ENCODE data around the gene SYMPK.
"Not testable (repeated sequence)": the region's sequence is repeated elsewhere in the genome, so short reads cannot be mapped to it uniquely, and the experiment has no call there.

SYMPK gene

DNA sequence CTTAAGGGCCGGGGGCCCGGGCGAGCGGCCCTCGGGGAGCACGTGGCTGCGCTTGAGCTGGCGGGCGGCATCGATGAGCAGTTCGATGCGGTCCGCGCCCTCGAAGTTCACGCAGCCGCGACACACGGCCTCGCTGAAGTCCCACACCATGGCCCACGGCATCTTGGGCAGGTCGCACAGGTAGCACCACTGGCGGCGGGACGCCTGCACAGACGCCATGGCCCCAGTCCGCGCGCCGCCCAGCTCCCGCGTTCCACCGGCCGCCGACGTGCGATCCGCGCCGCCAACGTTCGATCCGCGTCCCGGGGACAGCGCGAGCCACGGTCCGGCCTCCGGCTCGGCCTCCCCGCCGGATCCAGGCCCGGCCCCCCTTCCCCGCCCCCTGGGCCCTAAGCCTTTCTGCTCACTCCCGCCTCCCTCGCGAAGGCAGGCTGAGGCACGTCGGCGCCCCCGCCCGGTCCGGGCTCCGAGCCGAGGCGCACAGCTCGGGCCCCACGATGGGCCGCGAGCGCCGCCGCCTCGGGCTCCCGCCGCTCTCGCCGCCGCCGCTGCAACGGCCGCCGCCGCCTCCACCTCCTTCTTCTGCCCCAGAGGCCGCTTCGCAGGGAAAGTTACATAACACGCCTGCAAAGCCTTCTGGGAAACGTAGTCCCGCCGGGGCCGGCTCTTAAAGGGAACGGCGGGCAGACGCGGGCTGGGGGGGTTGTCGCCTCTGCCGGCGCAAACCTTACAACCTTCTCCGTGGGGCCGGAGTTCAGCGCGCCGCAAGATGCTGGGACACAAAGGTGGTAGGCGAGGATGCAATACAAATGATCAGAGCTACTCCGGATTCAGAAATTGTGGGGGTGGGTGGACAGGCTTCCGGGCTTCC lies 22.8 kb upstream of the SYMPK start, which contains the start of gene IRF2BP1:
IRF2BP1 (minus strand) TSS at position 586 of the 871 bp plus-strand sequence; CDS start at position 219, 367 bp downstream.
- peak; percentile 95 for DNase-seq

DNA sequence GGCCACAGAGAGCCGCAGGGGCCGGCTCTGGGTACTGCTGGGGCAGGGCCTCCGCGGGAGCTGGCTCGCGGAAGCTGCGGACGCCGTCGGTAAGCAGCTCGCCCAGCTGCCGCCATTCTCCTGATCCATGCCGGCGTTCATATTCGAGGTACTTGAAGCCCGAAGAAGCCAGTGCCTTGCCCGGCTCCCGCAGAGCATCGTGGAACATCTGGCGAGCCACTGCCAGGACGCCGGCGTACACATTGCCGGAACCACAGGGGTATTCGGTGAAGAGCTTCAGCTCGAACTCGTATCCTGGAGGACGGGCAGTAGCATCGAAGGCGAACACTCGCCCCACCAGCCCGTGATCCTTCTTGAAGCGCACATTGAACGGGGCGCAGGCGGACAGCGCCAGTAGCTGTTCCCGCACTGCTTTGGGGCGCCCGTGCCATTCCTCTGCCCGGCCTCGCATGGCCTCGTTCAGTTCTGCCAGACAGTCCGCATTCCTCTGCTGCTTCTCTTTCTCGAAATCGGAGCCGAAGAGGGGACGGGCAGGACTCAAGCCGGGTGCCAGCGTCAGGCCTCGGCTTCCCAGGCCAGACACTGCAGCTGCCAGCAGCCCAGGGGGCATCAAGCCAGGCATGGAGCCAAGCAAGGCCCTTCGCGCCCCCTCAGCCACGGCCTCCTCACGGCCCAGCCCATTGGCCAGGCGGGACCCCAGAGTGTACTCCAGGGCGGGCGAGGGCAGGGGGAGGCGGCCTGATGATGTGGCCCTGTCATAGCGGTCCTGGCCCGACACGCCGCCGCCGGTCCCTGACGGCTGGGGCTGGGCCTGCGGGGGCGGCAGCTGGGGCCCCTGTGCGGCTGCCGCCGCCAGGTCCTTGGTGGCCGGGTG lies 22.0 kb upstream of the SYMPK start:
- no peak for DNase-seq

DNA sequence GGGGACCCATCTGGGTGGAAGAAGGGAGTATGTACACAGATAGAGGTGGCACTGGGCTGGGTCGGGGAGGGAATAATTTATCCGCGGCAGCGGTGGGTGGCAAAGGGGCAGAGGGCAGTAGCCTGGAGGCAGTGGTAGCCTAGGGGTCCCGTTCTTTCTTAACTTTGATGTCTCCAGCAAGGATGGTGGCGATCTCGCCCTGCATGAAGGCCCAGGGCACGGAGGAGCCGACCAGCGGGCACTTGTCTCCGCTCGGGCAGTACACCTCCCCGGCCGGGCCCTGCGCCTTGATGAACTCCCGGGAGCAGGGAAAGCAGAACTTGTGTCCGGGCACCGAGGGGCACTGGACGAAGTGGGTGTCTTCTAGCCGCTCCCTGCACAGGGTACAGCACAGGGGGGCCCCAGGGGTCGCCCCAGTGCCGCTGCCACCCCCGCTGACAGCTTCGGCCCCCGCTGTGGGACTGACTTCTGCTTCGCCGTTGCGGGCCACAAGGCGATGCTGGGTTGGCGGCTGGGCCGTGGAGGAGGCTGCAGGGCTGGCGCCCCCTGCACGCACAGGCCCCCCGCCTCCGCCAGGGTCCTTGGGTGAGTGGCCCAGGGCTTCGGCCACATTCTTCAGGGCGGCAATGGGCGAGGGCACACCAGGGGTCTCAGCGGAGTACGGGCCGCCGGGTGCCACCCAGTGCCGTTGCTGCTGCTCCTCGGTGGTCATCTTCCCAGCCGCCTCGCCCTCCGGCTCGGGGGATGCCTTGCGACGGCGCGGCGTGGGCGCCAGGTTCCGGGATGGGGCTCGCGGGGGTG lies 21.1 kb upstream of the SYMPK start:
- no peak for DNase-seq

DNA sequence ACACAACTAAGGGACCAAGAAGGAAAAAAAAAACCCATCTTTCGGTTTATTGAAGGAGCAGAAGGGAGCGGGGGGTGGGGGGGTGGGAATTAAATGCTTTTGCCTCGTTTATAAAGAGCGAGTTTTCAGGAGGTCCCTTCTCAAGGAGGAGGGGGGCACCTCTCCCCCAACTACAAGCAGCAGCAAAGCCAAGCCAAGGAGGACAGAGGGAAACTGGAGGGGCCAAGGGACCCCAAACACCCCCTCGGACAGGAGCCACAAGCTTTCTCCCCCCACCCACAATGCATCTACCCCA lies 20.6 kb upstream of the SYMPK start:
- DNase-seq = no peak

DNA sequence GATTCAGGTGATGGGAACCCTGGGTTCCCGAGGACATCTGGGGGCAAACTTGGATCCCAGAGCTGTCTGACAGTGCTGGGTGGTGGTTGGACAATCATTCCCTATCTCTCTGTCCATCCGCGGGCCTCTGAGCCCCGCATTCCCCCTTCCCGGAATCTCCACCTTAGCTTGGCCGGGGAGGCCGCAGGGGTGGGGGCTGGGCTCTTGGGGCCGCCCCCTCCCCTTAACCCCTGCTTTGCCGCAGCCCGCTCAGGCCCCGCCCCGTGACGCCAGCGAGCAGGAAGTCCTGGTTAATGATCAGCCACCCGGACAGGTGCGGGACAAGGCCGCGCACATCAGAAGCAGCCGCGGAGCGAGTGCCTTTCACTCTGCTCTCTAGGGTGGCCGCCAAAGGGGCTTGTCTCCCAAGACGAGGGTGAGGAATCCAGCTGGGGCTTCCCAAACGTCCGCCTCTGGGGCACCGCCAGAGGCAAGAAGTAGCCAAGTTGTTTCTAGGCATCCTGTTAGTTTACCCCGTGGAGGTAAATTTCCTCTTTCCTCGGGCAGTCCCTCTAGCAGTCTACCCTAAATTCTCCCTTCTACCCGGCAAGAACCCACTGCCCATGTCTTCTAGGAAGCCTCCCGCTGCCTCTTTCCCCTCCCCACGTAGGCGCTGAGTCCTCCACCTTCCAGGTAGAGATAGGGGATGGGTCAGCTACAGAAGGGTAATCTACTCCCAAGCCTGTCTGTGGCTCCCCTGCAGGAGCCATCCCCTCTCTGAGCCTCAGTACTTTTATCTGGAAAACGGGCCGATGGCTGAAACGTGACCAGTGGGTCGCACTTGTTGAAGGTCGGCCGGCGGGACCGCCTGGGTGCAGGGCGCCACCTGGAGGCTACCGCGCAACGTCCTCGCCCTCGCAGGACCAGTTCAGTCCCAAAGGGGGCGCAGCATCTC lies 20.0 kb upstream of the SYMPK start:
- DNase-seq = peak; percentile 91

DNA sequence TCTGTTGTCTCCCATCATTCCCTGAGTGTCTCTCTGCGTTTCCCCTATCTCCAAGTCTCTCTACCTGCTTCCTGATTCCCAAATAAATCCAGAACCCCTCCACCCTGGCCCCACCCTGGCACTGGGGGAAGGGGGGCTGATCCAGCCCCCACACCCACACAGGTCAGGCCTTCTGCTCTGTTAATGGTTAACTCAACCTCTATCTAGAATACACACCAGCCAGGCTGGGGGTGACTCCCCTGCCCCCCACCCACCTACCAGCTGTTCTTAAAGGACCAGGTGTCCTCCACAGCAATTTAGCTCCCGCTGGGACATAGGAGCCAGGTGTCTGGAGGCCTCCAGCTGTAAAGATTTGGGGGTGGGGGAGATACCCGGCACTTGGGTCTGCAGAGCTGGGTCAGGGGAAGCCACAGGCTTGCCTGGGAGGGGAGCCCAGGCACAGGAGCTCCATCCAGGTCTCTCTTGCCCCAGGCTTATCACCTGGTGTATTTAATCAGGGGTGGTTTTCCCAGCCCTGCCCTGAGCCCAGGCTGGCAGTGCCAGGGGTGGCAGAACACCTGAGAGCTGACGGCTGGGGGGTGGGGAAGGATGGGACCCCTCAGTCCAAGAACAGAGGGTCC lies 19.1 kb upstream of the SYMPK start:
- no peak for DNase-seq

DNA sequence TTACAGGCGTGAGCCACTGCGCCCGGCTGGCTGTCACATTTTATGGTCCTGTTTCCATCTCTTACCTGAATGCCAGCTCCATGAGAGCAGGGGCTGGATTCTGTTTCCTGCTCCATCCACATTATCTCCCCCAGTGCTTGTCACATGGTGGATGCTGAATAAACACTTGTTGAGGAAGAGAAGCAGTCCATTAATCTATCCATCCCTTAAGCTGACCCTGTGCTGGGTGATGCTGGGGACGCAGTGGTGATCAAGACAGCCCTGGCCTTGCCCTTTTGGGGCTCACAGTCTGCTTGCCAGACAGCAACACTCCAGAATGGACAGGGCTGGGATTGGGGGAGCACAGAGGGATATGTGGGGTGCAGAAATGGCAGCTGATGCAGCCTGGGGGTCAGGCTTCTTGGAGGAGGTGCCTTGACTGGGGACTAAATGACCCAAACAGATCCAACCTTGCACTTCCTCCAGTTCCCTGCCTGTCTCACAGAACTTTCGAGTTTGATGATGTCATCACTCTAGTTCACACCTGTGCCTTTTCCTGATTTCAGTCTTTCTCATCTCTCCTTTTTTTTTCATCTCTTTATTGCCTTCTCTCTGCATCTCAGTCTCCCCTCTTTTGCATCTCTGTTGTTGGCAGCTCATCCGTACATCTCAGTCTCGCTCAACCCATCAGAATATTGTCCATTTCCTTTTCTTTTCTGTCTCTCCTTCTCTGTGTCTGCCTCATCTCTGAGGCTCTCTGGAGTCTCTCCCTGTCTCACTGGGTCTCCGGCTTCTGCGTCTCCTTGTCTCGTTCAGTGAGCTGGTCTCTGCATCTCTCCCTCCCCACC lies 18.3 kb upstream of the SYMPK start:
- no peak for DNase-seq

DNA sequence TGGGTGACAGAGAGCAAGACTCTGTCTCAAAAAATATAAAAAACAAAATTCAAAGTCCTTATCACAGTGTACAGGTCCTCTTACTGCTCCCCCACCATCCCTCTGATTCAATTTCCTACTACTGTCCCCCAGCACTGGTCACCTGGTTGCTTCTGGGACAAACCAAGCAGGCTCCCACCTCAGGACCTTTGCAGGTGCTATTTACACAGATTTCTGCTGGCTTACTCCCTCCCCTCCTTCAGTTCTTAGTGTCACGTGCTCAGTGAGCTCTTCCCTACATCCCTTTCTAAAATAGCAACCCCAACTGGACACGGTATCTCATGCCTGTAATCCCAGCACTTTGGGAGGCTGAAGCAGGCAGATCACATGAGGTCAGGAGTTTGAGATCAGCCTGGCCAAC lies 17.0 kb upstream of the SYMPK start:
- DNase-seq = no peak

DNA sequence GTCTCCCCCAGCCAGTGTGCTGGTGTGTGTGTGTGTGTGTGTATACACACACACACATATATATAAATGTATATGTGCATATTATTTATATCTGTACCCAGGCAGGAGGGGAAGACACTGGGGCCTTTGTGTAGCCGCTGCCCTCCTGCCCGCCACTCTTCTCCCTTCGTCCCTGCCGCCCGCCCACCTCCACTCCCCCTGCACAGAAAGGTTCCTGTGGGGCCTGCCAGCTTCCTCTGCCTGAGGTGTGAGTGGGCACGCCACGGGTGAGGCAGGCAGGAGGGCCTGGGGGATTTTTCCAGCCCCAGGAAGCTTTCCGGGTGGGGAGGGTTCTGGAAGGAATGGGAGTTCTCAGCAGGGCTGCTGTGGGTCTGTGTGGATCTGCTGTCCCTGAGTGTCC lies 16.1 kb upstream of the SYMPK start:
- no peak for DNase-seq

DNA sequence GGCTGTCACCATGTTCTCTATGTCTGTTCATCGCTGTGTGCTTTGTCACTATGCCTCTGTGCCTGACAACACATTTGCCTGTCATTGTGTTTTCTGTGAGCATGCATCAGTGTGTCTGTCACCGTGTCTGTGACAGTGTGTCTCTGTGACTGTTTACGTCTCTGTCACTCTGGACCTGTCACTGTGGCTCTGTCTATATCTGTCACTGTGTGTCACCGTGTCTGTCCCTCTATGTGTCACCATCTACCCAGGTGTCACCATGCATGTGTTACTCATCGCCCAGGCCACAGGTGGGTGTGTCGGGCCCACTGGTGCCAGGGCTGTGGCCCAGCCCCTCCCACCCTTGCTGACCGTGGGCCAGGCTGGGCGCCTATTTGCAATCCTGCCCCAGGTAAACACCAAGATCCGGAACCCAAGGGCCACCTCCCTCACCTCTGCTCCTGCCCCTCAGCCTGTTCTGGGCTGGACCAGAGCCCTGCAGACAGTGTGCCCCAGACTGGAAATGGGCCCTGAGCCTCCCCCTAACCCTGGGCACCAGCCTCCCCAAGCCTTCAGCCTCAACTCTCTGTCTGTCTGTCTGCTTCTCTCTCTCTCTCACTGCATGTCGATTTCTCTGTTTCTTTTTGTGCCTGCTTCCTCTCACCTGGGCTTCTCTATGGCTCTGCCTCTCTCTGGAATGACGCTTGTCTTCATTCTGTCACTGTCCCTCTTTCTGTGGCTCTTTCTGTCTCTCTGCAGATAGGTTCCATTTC lies 15.3 kb upstream of the SYMPK start:
- DNase-seq = no peak

DNA sequence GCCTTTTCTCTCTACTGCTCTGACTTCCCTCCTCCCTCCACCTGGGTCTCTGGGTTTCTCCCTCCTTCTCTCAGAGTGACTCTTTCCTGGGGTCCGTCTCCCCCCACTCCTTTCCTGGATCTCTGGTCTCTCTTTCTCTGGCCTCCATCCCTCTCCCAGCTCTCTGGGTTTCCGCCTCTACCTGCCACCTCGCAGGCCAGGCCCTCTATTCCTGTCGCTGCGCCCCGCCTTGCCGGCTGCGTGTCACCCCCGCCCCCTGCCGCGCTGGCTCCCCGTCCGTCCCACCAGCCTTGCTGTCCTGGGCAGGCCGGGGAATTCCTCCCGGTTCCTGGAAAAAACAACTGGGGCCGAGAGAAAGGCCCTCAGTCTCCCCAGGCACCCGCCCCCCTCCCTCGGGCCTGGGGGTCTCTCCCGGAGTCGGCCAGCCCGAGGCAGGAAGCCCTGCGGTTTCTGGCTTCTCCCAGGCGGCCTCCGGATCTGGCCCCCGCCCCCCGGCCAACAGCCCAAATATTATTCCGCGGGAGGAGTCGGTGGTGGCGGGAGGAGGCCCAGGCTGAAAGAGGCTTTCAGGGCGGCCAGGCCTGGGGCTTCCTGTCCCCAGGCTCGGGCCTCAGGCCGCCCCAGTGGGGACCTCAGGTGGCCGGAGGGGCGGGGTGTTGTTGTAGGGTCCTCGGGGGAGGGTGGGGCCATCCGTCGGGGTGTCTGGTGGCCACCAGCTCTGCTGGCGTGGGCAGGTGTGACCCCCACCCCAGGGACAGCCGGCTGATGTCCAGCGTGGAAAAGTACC lies 13.7 kb upstream of the SYMPK start:
- no peak for DNase-seq

DNA sequence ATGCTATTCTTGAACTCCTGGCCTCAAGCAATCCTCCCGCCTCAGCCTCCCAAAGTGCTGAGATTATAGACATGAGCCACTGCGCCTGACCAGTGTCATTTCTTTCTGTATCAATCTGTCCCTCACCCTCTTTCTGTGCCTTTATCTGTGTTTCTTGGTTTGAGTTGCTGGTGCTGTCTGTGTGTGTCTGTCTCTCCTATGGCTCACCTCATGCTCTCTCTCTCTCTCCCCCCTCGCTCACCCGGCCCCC lies 13.1 kb upstream of the SYMPK start:
- no peak for DNase-seq

DNA sequence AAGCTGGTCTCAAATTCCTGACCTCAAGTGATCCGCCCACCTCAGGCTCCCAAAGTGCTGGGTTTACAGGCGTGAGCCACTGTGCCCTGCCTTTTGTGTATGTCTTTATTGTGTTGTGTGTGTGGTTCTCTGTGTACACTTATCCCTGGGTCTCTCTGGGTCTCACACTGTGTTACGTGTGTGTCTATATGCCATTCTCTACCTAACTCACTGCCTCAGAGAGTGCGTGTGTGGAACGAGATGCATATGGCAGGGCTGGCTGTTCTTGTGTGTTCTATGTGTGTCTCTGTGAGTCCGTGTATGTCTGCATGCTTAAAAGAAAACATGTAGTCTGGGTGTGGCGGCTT lies 11.6 kb upstream of the SYMPK start:
- DNase-seq = no peak

DNA sequence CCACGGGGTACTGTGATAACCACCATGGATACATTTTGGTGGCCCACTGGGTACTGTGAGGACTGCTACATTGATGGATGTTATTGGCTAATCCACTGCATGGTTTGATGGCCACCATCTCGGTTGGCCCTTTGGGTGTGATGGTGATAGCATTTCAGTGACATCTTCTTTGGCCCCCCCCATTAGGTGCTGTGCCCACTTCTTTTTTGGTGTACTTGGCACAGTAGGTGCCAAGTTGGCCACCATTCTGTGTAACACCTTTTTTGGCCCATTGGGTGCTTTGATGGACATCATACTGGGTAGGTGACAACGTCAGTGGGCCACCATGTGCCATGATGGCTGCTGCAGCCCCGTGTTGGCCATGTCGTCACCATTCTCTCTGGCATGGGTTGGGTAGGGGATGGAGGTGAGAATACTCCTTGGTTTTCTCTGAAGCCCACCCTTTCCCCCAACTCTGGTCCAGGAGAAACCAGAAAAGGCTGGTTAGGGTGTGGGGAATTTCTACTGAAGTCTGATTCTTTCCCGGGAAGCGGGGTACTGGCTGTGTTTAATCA lies 10.3 kb upstream of the SYMPK start:
- no peak for DNase-seq

DNA sequence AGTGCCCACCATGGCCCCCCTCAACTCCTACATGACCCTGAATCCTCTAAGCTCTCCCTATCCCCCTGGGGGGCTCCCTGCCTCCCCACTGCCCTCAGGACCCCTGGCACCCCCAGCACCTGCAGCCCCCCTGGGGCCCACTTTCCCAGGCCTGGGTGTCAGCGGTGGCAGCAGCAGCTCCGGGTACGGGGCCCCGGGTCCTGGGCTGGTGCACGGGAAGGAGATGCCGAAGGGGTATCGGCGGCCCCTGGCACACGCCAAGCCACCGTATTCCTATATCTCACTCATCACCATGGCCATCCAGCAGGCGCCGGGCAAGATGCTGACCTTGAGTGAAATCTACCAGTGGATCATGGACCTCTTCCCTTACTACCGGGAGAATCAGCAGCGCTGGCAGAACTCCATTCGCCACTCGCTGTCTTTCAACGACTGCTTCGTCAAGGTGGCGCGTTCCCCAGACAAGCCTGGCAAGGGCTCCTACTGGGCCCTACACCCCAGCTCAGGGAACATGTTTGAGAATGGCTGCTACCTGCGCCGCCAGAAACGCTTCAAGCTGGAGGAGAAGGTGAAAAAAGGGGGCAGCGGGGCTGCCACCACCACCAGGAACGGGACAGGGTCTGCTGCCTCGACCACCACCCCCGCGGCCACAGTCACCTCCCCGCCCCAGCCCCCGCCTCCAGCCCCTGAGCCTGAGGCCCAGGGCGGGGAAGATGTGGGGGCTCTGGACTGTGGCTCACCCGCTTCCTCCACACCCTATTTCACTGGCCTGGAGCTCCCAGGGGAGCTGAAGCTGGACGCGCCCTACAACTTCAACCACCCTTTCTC lies 9.4 kb upstream of the SYMPK start:
- no peak for DNase-seq

DNA sequence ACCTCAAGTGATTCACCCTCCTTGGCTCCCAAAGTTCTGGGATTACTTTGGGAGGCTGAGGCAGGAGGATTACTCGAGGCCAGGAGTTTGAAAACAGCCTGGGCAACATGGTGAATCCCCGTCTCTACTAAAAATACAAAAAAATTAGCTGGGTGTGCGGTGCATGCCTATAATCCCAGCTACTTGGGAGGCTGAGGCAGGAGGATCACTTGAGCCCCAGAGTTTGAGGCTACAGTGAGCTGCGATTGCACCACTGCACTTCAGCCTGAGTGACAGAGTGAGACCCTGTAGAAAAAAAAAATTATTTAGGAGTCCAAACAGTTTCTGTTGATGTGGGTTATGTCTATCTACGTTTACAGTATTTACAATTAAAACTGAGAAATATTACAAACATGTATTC lies 7.9 kb upstream of the SYMPK start:
- no peak for DNase-seq

DNA sequence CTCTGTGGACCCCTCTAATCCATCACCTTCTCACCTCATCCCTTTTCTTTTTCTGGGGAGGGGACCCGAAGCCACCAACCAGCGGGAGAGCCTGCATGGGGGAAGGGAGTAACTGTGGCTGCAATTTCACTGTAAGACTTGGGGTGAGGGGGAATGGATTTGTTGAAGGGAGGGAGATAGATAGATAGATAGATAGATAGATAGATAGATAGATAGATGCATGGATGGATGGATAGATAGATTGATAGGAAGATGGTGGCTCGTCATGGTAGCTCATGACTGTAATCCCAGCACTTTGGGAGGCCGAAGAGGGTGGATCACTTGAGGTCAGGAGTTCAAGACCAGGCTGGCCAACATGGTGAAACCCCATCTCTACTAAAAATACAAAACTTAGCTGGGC lies 4.3 kb upstream of the SYMPK start:
- not testable (repeated sequence) for DNase-seq

Data from suppressor macrophage treated with lipopolysaccharide for 4 hours (primary cell).